SK-N-SH treated with all-trans-retinoic acid at 6 μM for 48 hours (cell line): Measurements from ENCODE around the gene WHRN.

Experiments used
- ATAC-seq: fragments of 200-7000 bp; cut with Tn5 transposase; 3 replicates; pipeline ENCODE4 v1.9.1; 2020; ENCODE audit warnings: mild to moderate bottlenecking, moderate library complexity
- ARNTL ChIP-seq: fragments of 450-650 bp; formaldehyde crosslinking; IDR thresholded peaks from 2 replicates; pipeline ENCODE4 v1.5.0; 2020; ENCODE audit warnings: low read depth, mild to moderate bottlenecking, moderate library complexity, borderline replicate concordance
- BACH2 ChIP-seq: fragments of 250-450 bp; sonication (Bioruptor Pico); IDR thresholded peaks from 2 replicates; pipeline ENCODE4 v1.9.0; 2021; ENCODE audit warnings: mild to moderate bottlenecking, borderline replicate concordance
- ESRRG ChIP-seq: fragments of 250-450 bp; sonication (Bioruptor Pico); IDR thresholded peaks from 2 replicates; pipeline ENCODE4 v1.6.1; 2021; ENCODE audit warnings: mild to moderate bottlenecking
- ISL1 ChIP-seq: fragments of 250-450 bp; sonication (Bioruptor Pico); IDR thresholded peaks from 2 replicates; pipeline ENCODE4 v2.1.2; 2022; ENCODE audit warnings: mild to moderate bottlenecking, moderate library complexity
- OSR1 ChIP-seq: fragments of 250-450 bp; sonication (Bioruptor Pico); IDR thresholded peaks from 2 replicates; pipeline ENCODE4 v1.8.0; 2022; ENCODE audit warnings: moderate library complexity, mild to moderate bottlenecking, inconsistent platforms
- PATZ1 ChIP-seq: fragments of 250-450 bp; sonication (Bioruptor Pico); IDR thresholded peaks from 2 replicates; pipeline ENCODE4 v1.8.0; 2020; ENCODE audit warnings: mild to moderate bottlenecking, moderate library complexity, borderline replicate concordance
- PPARA ChIP-seq: fragments of 250-450 bp; sonication (Bioruptor Pico); IDR thresholded peaks from 2 replicates; pipeline ENCODE4 v1.5.0; 2020; ENCODE audit warnings: mild to moderate bottlenecking, borderline replicate concordance
- RARB ChIP-seq: fragments of 250-450 bp; sonication (Bioruptor Pico); IDR thresholded peaks from 2 replicates; pipeline ENCODE4 v1.8.0; 2021; ENCODE audit warnings: mild to moderate bottlenecking, moderate library complexity
- SNAI2 ChIP-seq: fragments of 250-450 bp; sonication (Bioruptor Pico); IDR thresholded peaks from 2 replicates; pipeline ENCODE4 v1.5.0; 2020; ENCODE audit warnings: mild to moderate bottlenecking, moderate library complexity
- TCF4 ChIP-seq: fragments of 250-450 bp; sonication (Bioruptor Pico); IDR thresholded peaks from 2 replicates; pipeline ENCODE4 v1.8.0; 2021; ENCODE audit warnings: mild to moderate bottlenecking, moderate library complexity, borderline replicate concordance
- TOX ChIP-seq: fragments of 250-450 bp; sonication (Bioruptor Pico); IDR thresholded peaks from 2 replicates; pipeline ENCODE4 v1.8.0; 2021; ENCODE audit warnings: mild to moderate bottlenecking, moderate library complexity, borderline replicate concordance
- ZC3H10 ChIP-seq: fragments of 250-450 bp; sonication (Bioruptor Pico); IDR thresholded peaks from 2 replicates; pipeline ENCODE4 v1.5.1; 2021; ENCODE audit warnings: mild to moderate bottlenecking, moderate library complexity
- ZFP3 ChIP-seq: fragments of 250-450 bp; sonication (Bioruptor Pico); IDR thresholded peaks from 2 replicates; pipeline ENCODE4 v1.5.0; 2020; ENCODE audit warnings: mild to moderate bottlenecking, moderate library complexity
- ZFP30 ChIP-seq: fragments of 450-650 bp; formaldehyde crosslinking; IDR thresholded peaks from 2 replicates; pipeline ENCODE4 v1.5.0; 2022; ENCODE audit warnings: mild to moderate bottlenecking, moderate library complexity
- ZNF70 ChIP-seq: fragments of 450-650 bp; formaldehyde crosslinking; IDR thresholded peaks from 2 replicates; pipeline ENCODE4 v1.5.0; 2020; ENCODE audit warnings: mild to moderate bottlenecking, moderate library complexity
- ZNF8 ChIP-seq: fragments of 450-650 bp; formaldehyde crosslinking; IDR thresholded peaks from 2 replicates; pipeline ENCODE4 v1.5.0; 2020; ENCODE audit warnings: mild to moderate bottlenecking, moderate library complexity
- TF ChIP-seq, protein P1 (sequence below): fragments of 250-450 bp; sonication (Bioruptor Pico); IDR thresholded peaks from 2 replicates; pipeline ENCODE4 v1.8.0; 2021; ENCODE audit warnings: low read depth, mild to moderate bottlenecking, moderate library complexity, borderline replicate concordance
- TF ChIP-seq, protein P2 (sequence below): fragments of 250-450 bp; sonication (Bioruptor Pico); IDR thresholded peaks from 2 replicates; pipeline ENCODE4 v1.5.0; 2020; ENCODE audit warnings: mild to moderate bottlenecking, moderate library complexity
- TF ChIP-seq, protein P3 (sequence below): fragments of 250-450 bp; sonication (Bioruptor Pico); IDR thresholded peaks from 2 replicates; pipeline ENCODE4 v1.5.1; 2020; ENCODE audit warnings: low read depth, mild to moderate bottlenecking, moderate library complexity

WHRN gene

DNA sequence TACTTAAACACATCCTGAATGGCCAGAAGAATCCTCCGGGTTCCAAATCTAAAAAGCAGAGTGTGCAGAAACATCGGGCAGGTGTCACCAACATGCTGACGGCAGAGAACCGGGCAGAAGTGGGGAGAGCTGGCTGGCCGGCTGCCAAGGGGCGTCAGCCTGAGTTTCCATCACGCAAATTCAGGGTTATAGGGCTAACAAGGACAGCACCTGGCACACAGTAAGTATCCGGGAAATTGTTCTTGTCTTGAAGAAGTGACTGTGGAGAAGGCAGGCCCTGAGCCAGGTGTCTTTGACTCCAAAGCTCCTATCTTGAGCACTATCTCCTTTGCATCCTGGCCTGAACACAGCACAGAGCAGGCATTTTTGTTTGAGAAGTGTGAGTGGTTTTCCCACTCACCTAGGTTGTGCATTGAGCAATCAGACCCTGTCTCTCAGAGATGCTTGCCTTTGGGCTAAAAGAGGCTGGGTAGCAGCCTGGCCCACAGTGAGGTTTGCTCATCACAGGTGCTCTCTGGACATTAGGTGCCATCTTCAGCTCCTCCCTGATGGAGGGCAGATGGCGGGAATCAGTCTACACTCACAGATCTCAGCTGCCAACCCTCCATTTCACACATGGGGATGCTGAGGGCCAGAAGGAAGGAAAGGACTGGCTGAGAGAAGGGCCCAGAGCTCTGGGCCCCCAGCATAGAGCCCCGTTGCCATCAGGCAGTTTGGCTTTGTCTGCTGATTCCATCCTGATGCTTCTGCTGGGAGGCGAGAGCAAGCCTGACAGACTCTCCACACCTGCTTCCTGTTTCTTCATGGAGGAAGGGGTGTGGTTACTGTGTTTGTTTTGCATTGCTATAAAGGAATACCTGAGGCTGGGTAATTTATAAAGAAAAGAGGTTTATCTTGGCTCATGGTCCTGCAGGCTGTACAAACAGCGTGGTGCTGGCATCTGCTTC lies 52.8 kb downstream of the WHRN start:
- no peak for ATAC-seq

DNA sequence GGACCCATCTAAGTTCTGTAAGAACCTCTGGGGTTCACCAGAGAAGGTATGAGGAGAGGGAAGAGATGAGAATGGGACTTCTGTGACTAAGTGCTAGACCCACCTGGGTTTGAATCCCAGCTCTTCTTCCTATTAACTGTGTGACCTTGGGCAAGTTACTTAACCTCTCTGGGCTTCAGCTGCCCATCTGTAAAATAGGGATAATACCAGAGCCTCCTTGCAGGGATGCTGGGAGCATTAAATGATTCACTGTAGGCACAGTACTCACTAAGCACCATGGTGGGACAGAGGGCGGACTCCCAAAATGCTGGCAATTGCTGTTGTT lies 53.6 kb downstream of the WHRN start:
- ATAC-seq, result no peak
- no peak for TF ChIP-seq ZFP3 (CRISPR knock-in tag)
- TF ChIP-seq ZC3H10, result no peak
- TF ChIP-seq, protein P1, sequence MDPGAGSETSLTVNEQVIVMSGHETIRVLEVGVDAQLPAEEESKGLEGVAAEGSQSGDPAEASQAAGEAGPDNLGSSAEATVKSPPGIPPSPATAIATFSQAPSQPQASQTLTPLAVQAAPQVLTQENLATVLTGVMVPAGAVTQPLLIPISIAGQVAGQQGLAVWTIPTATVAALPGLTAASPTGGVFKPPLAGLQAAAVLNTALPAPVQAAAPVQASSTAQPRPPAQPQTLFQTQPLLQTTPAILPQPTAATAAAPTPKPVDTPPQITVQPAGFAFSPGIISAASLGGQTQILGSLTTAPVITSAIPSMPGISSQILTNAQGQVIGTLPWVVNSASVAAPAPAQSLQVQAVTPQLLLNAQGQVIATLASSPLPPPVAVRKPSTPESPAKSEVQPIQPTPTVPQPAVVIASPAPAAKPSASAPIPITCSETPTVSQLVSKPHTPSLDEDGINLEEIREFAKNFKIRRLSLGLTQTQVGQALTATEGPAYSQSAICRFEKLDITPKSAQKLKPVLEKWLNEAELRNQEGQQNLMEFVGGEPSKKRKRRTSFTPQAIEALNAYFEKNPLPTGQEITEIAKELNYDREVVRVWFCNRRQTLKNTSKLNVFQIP (CRISPR knock-in tag), result no peak
- no peak for TF ChIP-seq TOX (CRISPR knock-in tag)
- TF ChIP-seq ESRRG, result no peak
- TF ChIP-seq, protein P2, sequence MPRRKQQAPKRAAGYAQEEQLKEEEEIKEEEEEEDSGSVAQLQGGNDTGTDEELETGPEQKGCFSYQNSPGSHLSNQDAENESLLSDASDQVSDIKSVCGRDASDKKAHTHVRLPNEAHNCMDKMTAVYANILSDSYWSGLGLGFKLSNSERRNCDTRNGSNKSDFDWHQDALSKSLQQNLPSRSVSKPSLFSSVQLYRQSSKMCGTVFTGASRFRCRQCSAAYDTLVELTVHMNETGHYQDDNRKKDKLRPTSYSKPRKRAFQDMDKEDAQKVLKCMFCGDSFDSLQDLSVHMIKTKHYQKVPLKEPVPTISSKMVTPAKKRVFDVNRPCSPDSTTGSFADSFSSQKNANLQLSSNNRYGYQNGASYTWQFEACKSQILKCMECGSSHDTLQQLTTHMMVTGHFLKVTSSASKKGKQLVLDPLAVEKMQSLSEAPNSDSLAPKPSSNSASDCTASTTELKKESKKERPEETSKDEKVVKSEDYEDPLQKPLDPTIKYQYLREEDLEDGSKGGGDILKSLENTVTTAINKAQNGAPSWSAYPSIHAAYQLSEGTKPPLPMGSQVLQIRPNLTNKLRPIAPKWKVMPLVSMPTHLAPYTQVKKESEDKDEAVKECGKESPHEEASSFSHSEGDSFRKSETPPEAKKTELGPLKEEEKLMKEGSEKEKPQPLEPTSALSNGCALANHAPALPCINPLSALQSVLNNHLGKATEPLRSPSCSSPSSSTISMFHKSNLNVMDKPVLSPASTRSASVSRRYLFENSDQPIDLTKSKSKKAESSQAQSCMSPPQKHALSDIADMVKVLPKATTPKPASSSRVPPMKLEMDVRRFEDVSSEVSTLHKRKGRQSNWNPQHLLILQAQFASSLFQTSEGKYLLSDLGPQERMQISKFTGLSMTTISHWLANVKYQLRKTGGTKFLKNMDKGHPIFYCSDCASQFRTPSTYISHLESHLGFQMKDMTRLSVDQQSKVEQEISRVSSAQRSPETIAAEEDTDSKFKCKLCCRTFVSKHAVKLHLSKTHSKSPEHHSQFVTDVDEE, result no peak
- no peak for TF ChIP-seq SNAI2
- TF ChIP-seq PATZ1 (CRISPR knock-in tag), result no peak
- TF ChIP-seq ZNF70 (CRISPR knock-in tag), result no peak
- no peak for TF ChIP-seq ZFP30 (CRISPR knock-in tag)
- TF ChIP-seq ISL1 (CRISPR knock-in tag), result no peak
- no peak for TF ChIP-seq OSR1
- TF ChIP-seq RARB (CRISPR knock-in tag), result no peak
- TF ChIP-seq BACH2 (CRISPR knock-in tag), result no peak

More for the DNA sequence above, 52.8 kb downstream of the WHRN start:
- no peak for TF ChIP-seq TCF4 (CRISPR knock-in tag)
- no peak for TF ChIP-seq TOX (CRISPR knock-in tag)

- no peak for ATAC-seq
- TF ChIP-seq ARNTL (CRISPR knock-in tag), result no peak
- no peak for TF ChIP-seq PATZ1 (CRISPR knock-in tag)
- TF ChIP-seq BACH2 (CRISPR knock-in tag), result no peak
- no peak for TF ChIP-seq TOX (CRISPR knock-in tag)
- TF ChIP-seq RARB (CRISPR knock-in tag), result no peak
- no peak for TF ChIP-seq ZFP30 (CRISPR knock-in tag)
- TF ChIP-seq SNAI2, result no peak
- TF ChIP-seq, protein P3, sequence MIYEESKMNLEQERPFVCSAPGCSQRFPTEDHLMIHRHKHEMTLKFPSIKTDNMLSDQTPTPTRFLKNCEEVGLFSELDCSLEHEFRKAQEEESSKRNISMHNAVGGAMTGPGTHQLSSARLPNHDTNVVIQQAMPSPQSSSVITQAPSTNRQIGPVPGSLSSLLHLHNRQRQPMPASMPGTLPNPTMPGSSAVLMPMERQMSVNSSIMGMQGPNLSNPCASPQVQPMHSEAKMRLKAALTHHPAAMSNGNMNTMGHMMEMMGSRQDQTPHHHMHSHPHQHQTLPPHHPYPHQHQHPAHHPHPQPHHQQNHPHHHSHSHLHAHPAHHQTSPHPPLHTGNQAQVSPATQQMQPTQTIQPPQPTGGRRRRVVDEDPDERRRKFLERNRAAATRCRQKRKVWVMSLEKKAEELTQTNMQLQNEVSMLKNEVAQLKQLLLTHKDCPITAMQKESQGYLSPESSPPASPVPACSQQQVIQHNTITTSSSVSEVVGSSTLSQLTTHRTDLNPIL (CRISPR knock-in tag), result no peak
- TF ChIP-seq ZNF8 (CRISPR knock-in tag), result no peak
- TF ChIP-seq PPARA (CRISPR knock-in tag), result no peak
- no peak for TF ChIP-seq ZNF70 (CRISPR knock-in tag)
- TF ChIP-seq ISL1 (CRISPR knock-in tag), result no peak
- TF ChIP-seq, protein P1 (CRISPR knock-in tag), result no peak
Measured at GRCh38 chr9:114450833-114451706, 54.2 kb downstream of the WHRN start.
